IMR-90 (cell line): ENCODE results near the gene PARVB. TPM values are rescaled to one million over a fixed set of nuclear protein-coding genes. Genes with fewer than 3 reads are reported as not detected.

ENCODE experiments used
- ATAC-seq: fragments of 200-7000 bp; cut with Tn5 transposase; 2 replicates; pipeline ENCODE4 v1.9.1; 2020; ENCODE audit warnings: low read depth, mild to moderate bottlenecking, moderate library complexity
- BruUV-seq: library from RNA; stranded (reverse); fragments of 400-500 nt; replicated peaks from 2 replicates; lab custom pipeline; 2021; lab: Mats Ljungman, UMichigan
- CTCF ChIA-PET: fragments of 300-600 bp; formaldehyde crosslinking; extraction: SDS; loops from one replicate; lab custom pipeline; 2021; ENCODE audit warnings: antibody characterized with exemption; lab: Yijun Ruan, JAX
- POLR2A ChIA-PET: fragments of 300-600 bp; sonication (Branson Sonifier 250); formaldehyde crosslinking; loops from one replicate; lab custom pipeline; 2022; ENCODE audit warnings: antibody characterized with exemption; ENCODE audit not compliant: unreplicated experiment; lab: Charles Lee
- DNase-seq: peaks from one replicate; pipeline ENCODE4 v3.0.0; 2013
- H2AFZ ChIP-seq: replicated peaks from 2 replicates; pipeline ENCODE3; 2013; ENCODE audit warnings: low read length, mild to moderate bottlenecking; ENCODE audit not compliant: poor library complexity
- H2AK5ac ChIP-seq: 2 replicates; pipeline ENCODE4 v1.6.1; 2013; ENCODE audit warnings: low read depth, low read length, inconsistent platforms
- H2AK9ac ChIP-seq: replicated peaks from 2 replicates; pipeline ENCODE3; 2013; ENCODE audit warnings: mild to moderate bottlenecking, low read depth, low read length, moderate library complexity; ENCODE audit not compliant: poor library complexity
- H2BK120ac ChIP-seq: 2 replicates; pipeline ENCODE4 v1.6.1; 2013; ENCODE audit warnings: low read depth, low read length, inconsistent platforms
- H2BK15ac ChIP-seq: 3 replicates; pipeline ENCODE4 v1.6.1; 2013; ENCODE audit warnings: low read depth, low read length, inconsistent platforms
- H2BK20ac ChIP-seq: 2 replicates; pipeline ENCODE4 v1.6.1; 2013; ENCODE audit warnings: low read depth, mild to moderate bottlenecking, inconsistent platforms, low read length, moderate library complexity
- H2BK5ac ChIP-seq: 2 replicates; pipeline ENCODE4 v1.6.1; 2013; ENCODE audit warnings: mild to moderate bottlenecking, low read depth, low read length, inconsistent platforms; ENCODE audit not compliant: poor library complexity, severe bottlenecking
- H3K14ac ChIP-seq: replicated peaks from 2 replicates; pipeline ENCODE4 v1.6.1; 2013; ENCODE audit warnings: low read depth, low read length, inconsistent platforms
- H3K18ac ChIP-seq: 2 replicates; pipeline ENCODE4 v1.6.1; 2013; ENCODE audit warnings: low read depth, low read length, control low read depth
- H3K23ac ChIP-seq: 2 replicates; pipeline ENCODE4 v1.6.1; 2013; ENCODE audit warnings: low read depth, low read length, inconsistent platforms
- H3K27ac ChIP-seq: 2 replicates; pipeline ENCODE4 v1.5.1; 2013; ENCODE audit warnings: mild to moderate bottlenecking, control low read depth, low read length; ENCODE audit not compliant: insufficient read depth
- H3K27me3 ChIP-seq: 2 replicates; pipeline ENCODE4 v1.6.1; 2013; ENCODE audit warnings: low read length; ENCODE audit not compliant: control insufficient read depth, insufficient read depth
- H3K36me3 ChIP-seq: 2 replicates; pipeline ENCODE4 v1.6.1; 2013; ENCODE audit warnings: low read length, mixed read lengths; ENCODE audit not compliant: control insufficient read depth, insufficient read depth
- H3K4ac ChIP-seq: 2 replicates; pipeline ENCODE4 v1.6.1; 2013; ENCODE audit warnings: low read depth, low read length, inconsistent platforms
- H3K4me1 ChIP-seq: 2 replicates; pipeline ENCODE4 v1.6.1; 2013; ENCODE audit warnings: low read length, mixed read lengths; ENCODE audit not compliant: control insufficient read depth, insufficient read depth
- H3K4me2 ChIP-seq: 2 replicates; pipeline ENCODE4 v1.6.1; 2013; ENCODE audit warnings: low read depth, mild to moderate bottlenecking, control low read depth, low read length, moderate library complexity
- H3K4me3 ChIP-seq: 2 replicates; pipeline ENCODE4 v1.5.1; 2013; ENCODE audit warnings: low read depth, mild to moderate bottlenecking, control low read depth, low read length, moderate library complexity; ENCODE audit not compliant: insufficient read depth
- H3K56ac ChIP-seq: 2 replicates; pipeline ENCODE4 v1.6.1; 2013; ENCODE audit warnings: low read length, inconsistent platforms; ENCODE audit not compliant: insufficient read depth; ENCODE audit errors: extremely low read depth
- H3K79me1 ChIP-seq, 2 experiments: 2 replicates each; pipeline ENCODE4 v1.6.1; 2013; ENCODE audit warnings: low read length in 2 of 2, inconsistent platforms in 1 of 2, low read depth in 1 of 2
- H3K9ac ChIP-seq: 2 replicates; pipeline ENCODE4 v1.6.1; 2013; ENCODE audit warnings: low read depth, low read length, control low read depth
- H3K9me1 ChIP-seq: 2 replicates; pipeline ENCODE4 v1.6.1; 2013; ENCODE audit warnings: low read length, inconsistent platforms; ENCODE audit not compliant: insufficient read depth
- H3K9me3 ChIP-seq: 2 replicates; pipeline ENCODE4 v1.6.1; 2013; ENCODE audit warnings: low read length; ENCODE audit not compliant: control insufficient read depth, insufficient read depth
- H4K20me1 ChIP-seq: 2 replicates; pipeline ENCODE4 v1.6.1; 2013; ENCODE audit warnings: low read length, inconsistent platforms; ENCODE audit not compliant: insufficient read depth
- H4K5ac ChIP-seq: 2 replicates; pipeline ENCODE4 v1.6.1; 2013; ENCODE audit warnings: mild to moderate bottlenecking, low read depth, low read length, control low read depth
- H4K8ac ChIP-seq, 2 experiments: 2 replicates each; pipeline ENCODE4 v1.6.1; 2013; ENCODE audit warnings: low read depth in 2 of 2, low read length in 2 of 2, control low read depth in 1 of 2, inconsistent platforms in 1 of 2
- H4K91ac ChIP-seq: 2 replicates; pipeline ENCODE4 v1.6.1; 2013; ENCODE audit warnings: low read depth, low read length, inconsistent platforms; ENCODE audit not compliant: insufficient read depth
- BHLHE40 ChIP-seq: fragments of 150-350 bp; IDR thresholded peaks from 2 replicates; pipeline ENCODE4 v1.6.1; 2016; ENCODE audit warnings: mild to moderate bottlenecking, low read depth, low read length
- CEBPB ChIP-seq: IDR thresholded peaks from 2 replicates; pipeline ENCODE4 v1.6.1; 2012; ENCODE audit warnings: low read depth, low read length, improper control_type of control experiment
- CHD1 ChIP-seq: IDR thresholded peaks from 2 replicates; pipeline ENCODE4 v1.6.1; 2012; ENCODE audit warnings: low read depth, low read length, improper control_type of control experiment
- CTCF ChIP-seq: conservative IDR thresholded peaks from 2 replicates; pipeline ENCODE4 v1.5.1; 2012; ENCODE audit warnings: mild to moderate bottlenecking, low read depth, low read length, improper control_type of control experiment
- ELK1 ChIP-seq: fragments of 150-350 bp; IDR thresholded peaks from 2 replicates; pipeline ENCODE4 v1.6.1; 2016; ENCODE audit warnings: low read depth, mild to moderate bottlenecking, low read length, moderate library complexity, borderline replicate concordance
- FOS ChIP-seq: fragments of 150-350 bp; IDR thresholded peaks from 2 replicates; pipeline ENCODE4 v1.6.1; 2016; ENCODE audit warnings: low read depth, low read length
- MAFK ChIP-seq: IDR thresholded peaks from 2 replicates; pipeline ENCODE4 v1.6.1; 2012; ENCODE audit warnings: low read depth, low read length, improper control_type of control experiment
- MAZ ChIP-seq: IDR thresholded peaks from 2 replicates; pipeline ENCODE4 v1.6.1; 2012; ENCODE audit warnings: low read depth, mild to moderate bottlenecking, low read length, improper control_type of control experiment, moderate library complexity, borderline replicate concordance
- MXI1 ChIP-seq: IDR thresholded peaks from 2 replicates; pipeline ENCODE4 v1.6.1; 2012; ENCODE audit warnings: low read depth, mild to moderate bottlenecking, low read length, moderate library complexity, borderline replicate concordance
- NFE2L2 ChIP-seq: fragments of 150-350 bp; IDR thresholded peaks from 2 replicates; pipeline ENCODE4 v1.6.1; 2016; ENCODE audit warnings: low read depth, mild to moderate bottlenecking, low read length
- POLR2A ChIP-seq: IDR thresholded peaks from 2 replicates; pipeline ENCODE4 v1.6.1; 2012; ENCODE audit warnings: mild to moderate bottlenecking, low read depth, low read length
- RAD21 ChIP-seq: IDR thresholded peaks from 2 replicates; pipeline ENCODE4 v1.6.1; 2012; ENCODE audit warnings: low read length, improper control_type of control experiment
- RCOR1 ChIP-seq: IDR thresholded peaks from 2 replicates; pipeline ENCODE4 v1.6.1; 2012; ENCODE audit warnings: mild to moderate bottlenecking, low read length, improper control_type of control experiment; ENCODE audit not compliant: insufficient replicate concordance
- RFX5 ChIP-seq: IDR thresholded peaks from 2 replicates; pipeline ENCODE4 v1.8.0; 2012; ENCODE audit warnings: low read depth, mild to moderate bottlenecking, low read length, moderate library complexity
- SMC3 ChIP-seq: fragments of 150-350 bp; IDR thresholded peaks from 2 replicates; pipeline ENCODE4 v1.6.1; 2016; ENCODE audit warnings: low read depth, mild to moderate bottlenecking, antibody characterized with exemption, low read length, moderate library complexity
- USF2 ChIP-seq: fragments of 150-350 bp; IDR thresholded peaks from 2 replicates; pipeline ENCODE4 v1.6.1; 2017; ENCODE audit warnings: mild to moderate bottlenecking, antibody characterized with exemption, low read length, low read depth
- WGBS, 2 experiments: methylation state at CpG; one replicate each; pipeline versions ENCODE4 v1.1.5 to v1.1.7; 2013; ENCODE audit warnings: missing lambda C conversion rate in 2 of 2; ENCODE audit not compliant: insufficient read length in 1 of 2; ENCODE audit errors: extremely low coverage in 2 of 2; 5-methylcytosine and 5-hydroxymethylcytosine counted together
- dilution Hi-C: fragments of 300-500 bp; cut with HindIII; formaldehyde crosslinking; loops from one replicate; pipeline ENCODE4 v1.14.3; 2018; ENCODE audit warnings: low sequenced_read_pairs; ENCODE audit not compliant: unreplicated experiment
- in situ Hi-C: fragments of 300-500 bp; cut with MboI; formaldehyde crosslinking; loops from 3 replicates; pipeline ENCODE4 v1.14.3; 2019; ENCODE audit warnings: low sequenced_read_pairs, inconsistent platforms, mixed read lengths
- intact Hi-C: fragments of 100-400 bp; cut with micrococcal nuclease; formaldehyde crosslinking; loops from 2 replicates; pipeline ENCODE4 v1.10.0; 2022
- polyA plus RNA-seq, 3 experiments: library from polyadenylated mRNA; depleted of rRNA; stranded (reverse); fragments of >200 nt; gene quantifications; 2 replicates each; pipeline ENCODE4 v1.2.3, GENCODE V29; 2012; ENCODE audit warnings: low replicate concordance in 1 of 3
- total RNA-seq: library from RNA; depleted of rRNA; stranded (reverse); fragments of >200 nt; gene quantifications from 2 replicates; pipeline ENCODE4 v1.2.3, GENCODE V29; 2012

Gene PARVB
- total and polyA plus RNA-seq, 2 of the 4 experiments (the other 2 are of a cell fraction): 44.3 to 53.9 TPM

- no peak for DNase-seq
- intact Hi-C loops: no loop called here
These were observed 103.3 kb downstream of the PARVB start for GRCh38 chr22:44127356-44127755.

More at GRCh38 chr22:44127356-44127755, 103.3 kb downstream of the PARVB start:
- Histone ChIP-seq H3K79me1 (no peaks in the 10 kb centered on the region), H3K9me3 (peaks cover 12% of the 10 kb centered on the region), H3K4me3 (no peak overlapping the region), H3K56ac (no peak overlapping the region), H3K4ac (no peak overlapping the region), H3K36me3 (peaks cover 5% of the 10 kb centered on the region; the same call in 1 of the 2 replicates), H2AK9ac (no peak overlapping the region), H4K20me1 (no peaks in the 10 kb centered on the region; the same call in 1 of the 2 replicates), H3K14ac (no peak overlapping the region), H2BK20ac (no peak overlapping the region), H3K9ac (no peak overlapping the region), H3K27me3 (no peaks in the 10 kb centered on the region), H3K9me1 (0 out of 2 replicates have a peak, but pooled peaks cover 3% of the 10 kb centered on the region), H2AFZ (no peak overlapping the region), H2BK15ac (no peak overlapping the region), H4K5ac (no peak overlapping the region), H3K23ac (no peak overlapping the region), H4K8ac (no peak overlapping the region), H3K4me2 (no peak overlapping the region), H4K91ac (no peak overlapping the region), H3K18ac (no peak overlapping the region), H3K27ac (no peak overlapping the region), H2BK120ac (no peak overlapping the region), H3K4me1 (no peaks in the 10 kb centered on the region), H2AK5ac (no peak overlapping the region), H2BK5ac (no peak overlapping the region)
- ATAC-seq: no peak
- POLR2A ChIA-PET: no interaction called here
- CTCF ChIA-PET: no interaction called here
- no CpG with 5 or more reads among the region's 1 CpG for WGBS, 2 experiments
- no TSS peak for BruUV-seq
- in situ Hi-C loops: no loop called here
- TF ChIP-seq NFE2L2: no peak
- no peak for TF ChIP-seq RAD21
- no peak for TF ChIP-seq ELK1
- no peak for TF ChIP-seq SMC3
- no peak for TF ChIP-seq RCOR1
- no peak for TF ChIP-seq USF2
- TF ChIP-seq MAZ: no peak
- no peak for TF ChIP-seq CEBPB
- TF ChIP-seq CHD1: no peak
- TF ChIP-seq CTCF: no peak
- TF ChIP-seq RFX5: no peak
- TF ChIP-seq FOS: no peak
- TF ChIP-seq MAFK: no peak
- no peak for TF ChIP-seq BHLHE40
- TF ChIP-seq POLR2A: no peak
- no peak for TF ChIP-seq MXI1
- dilution Hi-C loops: no loop called here
